Measurements from ENCODE around the gene CD46. TPM values are rescaled to one million over a fixed set of nuclear protein-coding genes. Genes with fewer than 3 reads are reported as not detected.

Gene CD46
- polyA plus RNA-seq, 1 donor from 2014 or later: 393 TPM

DNA sequence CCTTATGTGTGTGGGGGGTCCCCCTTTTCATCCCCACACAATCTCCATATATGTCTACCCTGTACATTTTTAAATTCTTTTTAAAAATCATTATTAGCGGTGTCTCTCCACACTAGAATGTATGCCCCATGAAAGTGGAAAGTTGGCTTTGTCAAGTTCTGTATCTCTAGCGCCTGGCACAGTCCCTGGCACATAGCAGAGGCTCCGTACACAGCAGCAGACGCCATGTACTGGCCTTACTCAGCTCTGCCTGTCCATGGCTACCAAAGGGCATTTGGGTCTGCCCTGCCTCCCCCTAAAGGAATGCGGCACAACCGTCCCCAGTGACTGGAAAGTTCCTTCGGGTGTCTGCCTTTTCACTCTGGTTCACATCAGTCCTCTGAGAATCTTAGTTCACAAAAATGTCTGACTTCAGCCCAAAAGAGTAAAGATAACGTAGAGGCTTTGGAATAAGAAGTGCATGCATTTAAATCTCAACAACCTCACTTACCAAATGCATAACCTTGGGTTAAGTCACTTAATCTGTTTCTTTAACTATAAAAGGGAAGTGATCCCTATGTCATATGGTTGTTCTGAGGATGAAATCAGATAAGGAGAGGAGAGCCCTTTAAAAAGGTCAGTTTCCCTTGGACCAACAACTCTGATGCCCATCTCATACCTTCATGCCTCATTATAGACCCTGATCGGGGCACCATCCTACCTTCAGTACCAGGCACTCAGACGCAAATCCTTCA is 61.1 kb downstream of the CD46 start:
- Histone ChIP-seq H3K4me2 (ENCODE audit: low read length) (no peak overlapping the region), H3K36me3 (ENCODE audit: insufficient read depth, low read length) (no peaks in the 10 kb centered on the region), H3K79me2 (replicated peaks; ENCODE audit: insufficient read depth, low read length) (no peaks in the 10 kb centered on the region), H3K4me3 (ENCODE audit: low read length) (no peak overlapping the region), H3K9me3 (ENCODE audit: low read length) (no peaks in the 10 kb centered on the region), H3F3A (ENCODE audit: insufficient read depth, low read length, poor library complexity, severe bottlenecking) (no peaks in the 10 kb centered on the region), H3K9ac (ENCODE audit: low read length) (no peak overlapping the region), H2AFZ (ENCODE audit: low read depth, low read length) (no peak overlapping the region), H3K9me2 (ENCODE audit: insufficient read depth, low read length) (no peaks in the 10 kb centered on the region), H4K20me1 (ENCODE audit: insufficient read depth) (no peaks in the 10 kb centered on the region), H3K27me3 (ENCODE audit: insufficient read depth, low read depth, low read length) (no peaks in the 10 kb centered on the region), H3K27ac (ENCODE audit: low read length) (no peak overlapping the region)
- no peak for TF ChIP-seq TAF1 (IDR thresholded peaks at IDR 0.05; ENCODE audit: low read depth)
- TF ChIP-seq RAD21 (conservative IDR thresholded peaks at IDR 0.05): no peak
- TF ChIP-seq SMC3 (conservative IDR thresholded peaks at IDR 0.05; ENCODE audit: poor library complexity): no peak
- TF ChIP-seq, protein P1, sequence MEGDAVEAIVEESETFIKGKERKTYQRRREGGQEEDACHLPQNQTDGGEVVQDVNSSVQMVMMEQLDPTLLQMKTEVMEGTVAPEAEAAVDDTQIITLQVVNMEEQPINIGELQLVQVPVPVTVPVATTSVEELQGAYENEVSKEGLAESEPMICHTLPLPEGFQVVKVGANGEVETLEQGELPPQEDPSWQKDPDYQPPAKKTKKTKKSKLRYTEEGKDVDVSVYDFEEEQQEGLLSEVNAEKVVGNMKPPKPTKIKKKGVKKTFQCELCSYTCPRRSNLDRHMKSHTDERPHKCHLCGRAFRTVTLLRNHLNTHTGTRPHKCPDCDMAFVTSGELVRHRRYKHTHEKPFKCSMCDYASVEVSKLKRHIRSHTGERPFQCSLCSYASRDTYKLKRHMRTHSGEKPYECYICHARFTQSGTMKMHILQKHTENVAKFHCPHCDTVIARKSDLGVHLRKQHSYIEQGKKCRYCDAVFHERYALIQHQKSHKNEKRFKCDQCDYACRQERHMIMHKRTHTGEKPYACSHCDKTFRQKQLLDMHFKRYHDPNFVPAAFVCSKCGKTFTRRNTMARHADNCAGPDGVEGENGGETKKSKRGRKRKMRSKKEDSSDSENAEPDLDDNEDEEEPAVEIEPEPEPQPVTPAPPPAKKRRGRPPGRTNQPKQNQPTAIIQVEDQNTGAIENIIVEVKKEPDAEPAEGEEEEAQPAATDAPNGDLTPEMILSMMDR (IDR thresholded peaks at IDR 0.05; ENCODE audit: poor library complexity, severe bottlenecking): no peak
- no peak for TF ChIP-seq EZH2 (IDR thresholded peaks at IDR 0.05; ENCODE audit: borderline replicate concordance, insufficient read depth, low read length, poor library complexity, severe bottlenecking)
- no peak for TF ChIP-seq EP300 (conservative IDR thresholded peaks at IDR 0.05; ENCODE audit: poor library complexity, severe bottlenecking)
- TF ChIP-seq, protein P2, sequence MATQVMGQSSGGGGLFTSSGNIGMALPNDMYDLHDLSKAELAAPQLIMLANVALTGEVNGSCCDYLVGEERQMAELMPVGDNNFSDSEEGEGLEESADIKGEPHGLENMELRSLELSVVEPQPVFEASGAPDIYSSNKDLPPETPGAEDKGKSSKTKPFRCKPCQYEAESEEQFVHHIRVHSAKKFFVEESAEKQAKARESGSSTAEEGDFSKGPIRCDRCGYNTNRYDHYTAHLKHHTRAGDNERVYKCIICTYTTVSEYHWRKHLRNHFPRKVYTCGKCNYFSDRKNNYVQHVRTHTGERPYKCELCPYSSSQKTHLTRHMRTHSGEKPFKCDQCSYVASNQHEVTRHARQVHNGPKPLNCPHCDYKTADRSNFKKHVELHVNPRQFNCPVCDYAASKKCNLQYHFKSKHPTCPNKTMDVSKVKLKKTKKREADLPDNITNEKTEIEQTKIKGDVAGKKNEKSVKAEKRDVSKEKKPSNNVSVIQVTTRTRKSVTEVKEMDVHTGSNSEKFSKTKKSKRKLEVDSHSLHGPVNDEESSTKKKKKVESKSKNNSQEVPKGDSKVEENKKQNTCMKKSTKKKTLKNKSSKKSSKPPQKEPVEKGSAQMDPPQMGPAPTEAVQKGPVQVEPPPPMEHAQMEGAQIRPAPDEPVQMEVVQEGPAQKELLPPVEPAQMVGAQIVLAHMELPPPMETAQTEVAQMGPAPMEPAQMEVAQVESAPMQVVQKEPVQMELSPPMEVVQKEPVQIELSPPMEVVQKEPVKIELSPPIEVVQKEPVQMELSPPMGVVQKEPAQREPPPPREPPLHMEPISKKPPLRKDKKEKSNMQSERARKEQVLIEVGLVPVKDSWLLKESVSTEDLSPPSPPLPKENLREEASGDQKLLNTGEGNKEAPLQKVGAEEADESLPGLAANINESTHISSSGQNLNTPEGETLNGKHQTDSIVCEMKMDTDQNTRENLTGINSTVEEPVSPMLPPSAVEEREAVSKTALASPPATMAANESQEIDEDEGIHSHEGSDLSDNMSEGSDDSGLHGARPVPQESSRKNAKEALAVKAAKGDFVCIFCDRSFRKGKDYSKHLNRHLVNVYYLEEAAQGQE (IDR thresholded peaks at IDR 0.05; ENCODE audit: borderline replicate concordance): no peak
- TF ChIP-seq POLR2AphosphoS5 (IDR thresholded peaks at IDR 0.05): no peak
- no peak for TF ChIP-seq MXI1 (conservative IDR thresholded peaks at IDR 0.05; ENCODE audit: poor library complexity, severe bottlenecking)

DNA sequence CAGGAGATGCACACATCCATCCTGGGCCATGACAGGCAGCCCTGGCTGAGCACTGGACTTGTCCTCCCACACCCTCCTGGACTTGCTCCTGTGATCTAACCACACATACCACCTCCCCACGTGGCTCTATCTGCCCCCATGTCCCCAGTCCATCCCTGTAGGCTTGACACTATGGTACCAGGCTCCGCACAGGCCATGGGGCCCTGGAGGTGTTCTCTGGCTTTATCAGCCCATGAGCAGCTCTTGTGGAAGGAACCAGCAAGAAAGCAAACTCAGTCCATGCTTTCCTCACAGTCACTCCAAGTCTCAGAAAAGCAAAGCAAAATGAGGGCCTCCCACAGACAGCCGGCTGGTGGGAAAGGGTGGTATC is 61.6 kb downstream of the CD46 start:
- H3K9me3 ChIP-seq (ENCODE audit: low read length): no peaks in the 10 kb centered on the region
- no peaks in the 10 kb centered on the region for H3K36me3 ChIP-seq (ENCODE audit: insufficient read depth, low read length)
- H3K79me2 ChIP-seq (replicated peaks; ENCODE audit: insufficient read depth, low read length): no peaks in the 10 kb centered on the region
- H3K27ac ChIP-seq (ENCODE audit: low read length): no peak overlapping the region
- no peaks in the 10 kb centered on the region for H4K20me1 ChIP-seq (ENCODE audit: insufficient read depth)
- H2AFZ ChIP-seq (ENCODE audit: low read depth, low read length): no peak overlapping the region
- no peak for TF ChIP-seq EZH2 (IDR thresholded peaks at IDR 0.05; ENCODE audit: borderline replicate concordance, insufficient read depth, low read length, poor library complexity, severe bottlenecking)
- TF ChIP-seq TAF1 (IDR thresholded peaks at IDR 0.05; ENCODE audit: low read depth): no peak
- TF ChIP-seq MXI1 (conservative IDR thresholded peaks at IDR 0.05; ENCODE audit: poor library complexity, severe bottlenecking): no peak
- TF ChIP-seq, protein P1 (IDR thresholded peaks at IDR 0.05; ENCODE audit: poor library complexity, severe bottlenecking): no peak
- TF ChIP-seq, protein P2 (IDR thresholded peaks at IDR 0.05; ENCODE audit: borderline replicate concordance): no peak
- H3K27me3 ChIP-seq (ENCODE audit: insufficient read depth, low read depth, low read length): no peaks in the 10 kb centered on the region
- H3K4me3 ChIP-seq (ENCODE audit: low read length): no peak overlapping the region
- no peak overlapping the region for H3K9ac ChIP-seq (ENCODE audit: low read length)
- H3F3A ChIP-seq (ENCODE audit: insufficient read depth, low read length, poor library complexity, severe bottlenecking): no peaks in the 10 kb centered on the region
- no peaks in the 10 kb centered on the region for H3K9me2 ChIP-seq (ENCODE audit: insufficient read depth, low read length)
- no peak overlapping the region for H3K4me2 ChIP-seq (ENCODE audit: low read length)

All from neural cell (in vitro differentiated cells).